GM23338 (cell line): ENCODE results near the gene RAP1A.

ENCODE experiments used
- CREB1 ChIP-seq: fragments of 250-450 bp; sonication (Bioruptor Pico); IDR thresholded peaks from 2 replicates; pipeline ENCODE4 v1.5.0; 2020; ENCODE audit warnings: low read depth, mild to moderate bottlenecking, moderate library complexity
- EZH2 ChIP-seq: fragments of 200-600 bp; sonication (generic); IDR thresholded peaks from one replicate; pipeline ENCODE4 v1.8.0; 2017; ENCODE audit warnings: antibody characterized with exemption, mild to moderate bottlenecking, low read depth; ENCODE audit not compliant: unreplicated experiment
- TF ChIP-seq, protein P1 (sequence below), 2 experiments: fragments of 200-600 bp in 1 of 2; sonication (generic) in 1 of 2; conservative IDR thresholded peaks; 2 replicates each; pipeline versions ENCODE4 v1.5.1 to v1.6.1; 2016 to 2017; ENCODE audit warnings: antibody characterized with exemption in 2 of 2, low read depth in 2 of 2, mild to moderate bottlenecking in 2 of 2, moderate library complexity in 1 of 2

DNA sequence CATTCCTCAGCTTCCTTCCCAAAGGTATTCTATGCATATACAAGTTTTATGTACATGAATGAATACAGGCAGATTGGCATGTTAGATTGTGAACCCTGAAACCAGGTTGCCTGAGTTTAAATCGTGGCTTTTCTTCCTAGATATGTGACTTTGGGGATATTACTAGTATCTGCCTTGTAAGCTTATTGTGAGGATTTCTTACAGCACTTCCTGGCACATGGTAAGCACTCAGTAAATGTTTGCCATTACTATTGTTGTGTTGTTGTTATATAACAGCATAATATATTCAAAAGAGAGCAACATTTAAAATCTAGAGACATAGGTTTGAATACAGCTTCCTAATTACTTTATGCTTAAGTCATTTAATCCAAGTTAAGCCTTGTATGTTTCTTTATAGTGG, 45.1 kb downstream of the RAP1A start:
- TF ChIP-seq, protein P1, sequence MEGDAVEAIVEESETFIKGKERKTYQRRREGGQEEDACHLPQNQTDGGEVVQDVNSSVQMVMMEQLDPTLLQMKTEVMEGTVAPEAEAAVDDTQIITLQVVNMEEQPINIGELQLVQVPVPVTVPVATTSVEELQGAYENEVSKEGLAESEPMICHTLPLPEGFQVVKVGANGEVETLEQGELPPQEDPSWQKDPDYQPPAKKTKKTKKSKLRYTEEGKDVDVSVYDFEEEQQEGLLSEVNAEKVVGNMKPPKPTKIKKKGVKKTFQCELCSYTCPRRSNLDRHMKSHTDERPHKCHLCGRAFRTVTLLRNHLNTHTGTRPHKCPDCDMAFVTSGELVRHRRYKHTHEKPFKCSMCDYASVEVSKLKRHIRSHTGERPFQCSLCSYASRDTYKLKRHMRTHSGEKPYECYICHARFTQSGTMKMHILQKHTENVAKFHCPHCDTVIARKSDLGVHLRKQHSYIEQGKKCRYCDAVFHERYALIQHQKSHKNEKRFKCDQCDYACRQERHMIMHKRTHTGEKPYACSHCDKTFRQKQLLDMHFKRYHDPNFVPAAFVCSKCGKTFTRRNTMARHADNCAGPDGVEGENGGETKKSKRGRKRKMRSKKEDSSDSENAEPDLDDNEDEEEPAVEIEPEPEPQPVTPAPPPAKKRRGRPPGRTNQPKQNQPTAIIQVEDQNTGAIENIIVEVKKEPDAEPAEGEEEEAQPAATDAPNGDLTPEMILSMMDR (conservative IDR thresholded peaks at IDR 0.05; ENCODE audit: low read depth in 2 of 2), result no peak
- TF ChIP-seq CREB1 (CRISPR knock-in tag) (no peak), EZH2 (no peak)
